HepG2 (cell line): ENCODE measurements around the gene CCDC102B. TPM values are rescaled to one million over a fixed set of nuclear protein-coding genes. Genes with fewer than 3 reads are reported as not detected.

Experiments used
- CBX5 ChIP-seq: sonication (generic); formaldehyde crosslinking; IDR thresholded peaks from 2 replicates; pipeline ENCODE4 v1.4.0; 2020; ENCODE audit warnings: missing genetic modification reagents, borderline replicate concordance
- CEBPB ChIP-seq: IDR thresholded peaks from 2 replicates; pipeline ENCODE4 v1.6.1; 2011; ENCODE audit warnings: low read depth, low read length, improper control_type of control experiment, borderline replicate concordance
- CEBPG ChIP-seq: IDR thresholded peaks from 2 replicates; pipeline ENCODE4 v1.6.1; 2016
- DMTF1 ChIP-seq: sonication (generic); formaldehyde crosslinking; IDR thresholded peaks from 2 replicates; pipeline ENCODE4 v1.4.0; 2020; ENCODE audit warnings: mild to moderate bottlenecking, missing genetic modification reagents
- GATA4 ChIP-seq: sonication (generic); IDR thresholded peaks from 2 replicates; pipeline ENCODE4 v1.6.1; 2016; ENCODE audit warnings: antibody characterized with exemption, low read depth, borderline replicate concordance
- GATAD2A ChIP-seq: IDR thresholded peaks from 2 replicates; pipeline ENCODE4 v1.6.1; 2016
- GTF3A ChIP-seq: sonication (generic); formaldehyde crosslinking; conservative IDR thresholded peaks from 2 replicates; pipeline ENCODE4 v1.4.0; 2020; ENCODE audit warnings: mild to moderate bottlenecking, missing genetic modification reagents
- HNF4A ChIP-seq: sonication (generic); formaldehyde crosslinking; IDR thresholded peaks from 2 replicates; pipeline ENCODE4 v1.4.0; 2020; ENCODE audit warnings: missing genetic modification reagents
- SMYD3 ChIP-seq: sonication (generic); formaldehyde crosslinking; IDR thresholded peaks from 2 replicates; pipeline ENCODE4 v1.8.1; 2023; ENCODE audit warnings: mild to moderate bottlenecking, missing genetic modification reagents
- SOX6 ChIP-seq, 2 experiments: fragments of 450-650 bp in 1 of 2; sonication (generic) in 1 of 2; formaldehyde crosslinking in 1 of 2; IDR thresholded peaks; 2 replicates each; pipeline versions ENCODE4 v1.4.0 to v1.6.1; 2017 to 2020; ENCODE audit warnings: antibody characterized with exemption in 1 of 2, mild to moderate bottlenecking in 1 of 2, missing genetic modification reagents in 1 of 2
- SP140L ChIP-seq: sonication (generic); formaldehyde crosslinking; IDR thresholded peaks from 2 replicates; pipeline ENCODE4 v1.4.0; 2020; ENCODE audit warnings: missing genetic modification reagents, borderline replicate concordance
- TOPORS ChIP-seq: sonication (generic); formaldehyde crosslinking; IDR thresholded peaks from 2 replicates; pipeline ENCODE4 v1.8.0; 2023; ENCODE audit warnings: mild to moderate bottlenecking, missing genetic modification reagents
- ZFP82 ChIP-seq: sonication (generic); formaldehyde crosslinking; IDR thresholded peaks from 2 replicates; pipeline ENCODE4 v1.5.1; 2020; ENCODE audit warnings: mild to moderate bottlenecking, missing genetic modification reagents, borderline replicate concordance
- ZKSCAN8 ChIP-seq: IDR thresholded peaks from 2 replicates; pipeline ENCODE4 v1.6.1; 2016; ENCODE audit warnings: borderline replicate concordance, missing genetic modification reagents, missing compliant biosample characterization
- ZNF205 ChIP-seq: IDR thresholded peaks from 2 replicates; pipeline ENCODE4 v1.6.1; 2018; ENCODE audit warnings: missing biosample characterization, missing genetic modification reagents
- ZNF337 ChIP-seq: sonication (generic); formaldehyde crosslinking; IDR thresholded peaks from 2 replicates; pipeline ENCODE4 v1.5.1; 2020; ENCODE audit warnings: missing genetic modification reagents, low read depth, mild to moderate bottlenecking, borderline replicate concordance
- ZNF468 ChIP-seq: sonication (generic); formaldehyde crosslinking; IDR thresholded peaks from 2 replicates; pipeline ENCODE4 v1.8.0; 2022; ENCODE audit warnings: mild to moderate bottlenecking, moderate library complexity, missing genetic modification reagents
- ZNF737 ChIP-seq: sonication (generic); formaldehyde crosslinking; IDR thresholded peaks from 2 replicates; pipeline ENCODE4 v1.5.0; 2020; ENCODE audit warnings: missing genetic modification reagents, mild to moderate bottlenecking, borderline replicate concordance
- polyA plus RNA-seq, 8 experiments: library from polyadenylated mRNA; depleted of rRNA in 3 of 8; stranded (reverse) in 7 of 8; unstranded in 1 of 8; fragments of >200 nt; fragmentation: Illumina TruSeq in 4 of 8; extraction: Trizol in 4 of 8; gene quantifications; 2 replicates each; pipeline versions ENCODE4 v1.2.1 to v1.2.3, GENCODE V29; 2011 to 2016; ENCODE audit warnings: low read depth in 4 of 8, missing spikeins in 1 of 8, mixed read lengths in 1 of 8; ENCODE audit not compliant: insufficient read depth in 1 of 8
- total RNA-seq, 5 experiments: library from RNA; depleted of rRNA; stranded (reverse); fragments of >200 nt; fragmentation: Illumina TruSeq; extraction: Trizol; gene quantifications; 2 replicates each; pipeline ENCODE4 v1.2.3, GENCODE V29; 2016; ENCODE audit warnings: low read depth in 1 of 5
- TF ChIP-seq, protein P1 (sequence below): sonication (generic); formaldehyde crosslinking; IDR thresholded peaks from 2 replicates; pipeline ENCODE4 v1.5.0; 2020; ENCODE audit warnings: missing genetic modification reagents
- TF ChIP-seq, protein P2 (sequence below): sonication (generic); formaldehyde crosslinking; IDR thresholded peaks from 2 replicates; pipeline ENCODE4 v1.5.1; 2020; ENCODE audit warnings: mild to moderate bottlenecking, missing genetic modification reagents, borderline replicate concordance
- TF ChIP-seq, protein P3 (sequence below): sonication (generic); formaldehyde crosslinking; IDR thresholded peaks from 2 replicates; pipeline ENCODE4 v1.4.0; 2020; ENCODE audit warnings: mild to moderate bottlenecking, missing genetic modification reagents

Gene CCDC102B
- total and polyA plus RNA-seq, 2 of the 13 experiments (the other 11 are each of a cell fraction or from before 2014, with no cell fraction given), result 2.3 to 3.7 TPM

- TF ChIP-seq DMTF1 (CRISPR knock-in tag), result no peak
- TF ChIP-seq SMYD3, result no peak
- no peak for TF ChIP-seq GTF3A (CRISPR knock-in tag)
- TF ChIP-seq SOX6 (IDR thresholded peaks at IDR 0.05), result no peak
- TF ChIP-seq SOX6 (CRISPR knock-in tag; IDR thresholded peaks at IDR 0.05), result peak; percentile 21; the same call in 1 of the 2 replicates
- no peak for TF ChIP-seq ZKSCAN8 (CRISPR knock-in tag)
- TF ChIP-seq, protein P1, sequence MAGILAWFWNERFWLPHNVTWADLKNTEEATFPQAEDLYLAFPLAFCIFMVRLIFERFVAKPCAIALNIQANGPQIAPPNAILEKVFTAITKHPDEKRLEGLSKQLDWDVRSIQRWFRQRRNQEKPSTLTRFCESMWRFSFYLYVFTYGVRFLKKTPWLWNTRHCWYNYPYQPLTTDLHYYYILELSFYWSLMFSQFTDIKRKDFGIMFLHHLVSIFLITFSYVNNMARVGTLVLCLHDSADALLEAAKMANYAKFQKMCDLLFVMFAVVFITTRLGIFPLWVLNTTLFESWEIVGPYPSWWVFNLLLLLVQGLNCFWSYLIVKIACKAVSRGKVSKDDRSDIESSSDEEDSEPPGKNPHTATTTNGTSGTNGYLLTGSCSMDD (CRISPR knock-in tag), result no peak
- 0 out of 2 replicates have a peak, but pooled peaks have one; percentile 28 for TF ChIP-seq GATAD2A (CRISPR knock-in tag)
- TF ChIP-seq GATA4, result no peak
- TF ChIP-seq, protein P2, sequence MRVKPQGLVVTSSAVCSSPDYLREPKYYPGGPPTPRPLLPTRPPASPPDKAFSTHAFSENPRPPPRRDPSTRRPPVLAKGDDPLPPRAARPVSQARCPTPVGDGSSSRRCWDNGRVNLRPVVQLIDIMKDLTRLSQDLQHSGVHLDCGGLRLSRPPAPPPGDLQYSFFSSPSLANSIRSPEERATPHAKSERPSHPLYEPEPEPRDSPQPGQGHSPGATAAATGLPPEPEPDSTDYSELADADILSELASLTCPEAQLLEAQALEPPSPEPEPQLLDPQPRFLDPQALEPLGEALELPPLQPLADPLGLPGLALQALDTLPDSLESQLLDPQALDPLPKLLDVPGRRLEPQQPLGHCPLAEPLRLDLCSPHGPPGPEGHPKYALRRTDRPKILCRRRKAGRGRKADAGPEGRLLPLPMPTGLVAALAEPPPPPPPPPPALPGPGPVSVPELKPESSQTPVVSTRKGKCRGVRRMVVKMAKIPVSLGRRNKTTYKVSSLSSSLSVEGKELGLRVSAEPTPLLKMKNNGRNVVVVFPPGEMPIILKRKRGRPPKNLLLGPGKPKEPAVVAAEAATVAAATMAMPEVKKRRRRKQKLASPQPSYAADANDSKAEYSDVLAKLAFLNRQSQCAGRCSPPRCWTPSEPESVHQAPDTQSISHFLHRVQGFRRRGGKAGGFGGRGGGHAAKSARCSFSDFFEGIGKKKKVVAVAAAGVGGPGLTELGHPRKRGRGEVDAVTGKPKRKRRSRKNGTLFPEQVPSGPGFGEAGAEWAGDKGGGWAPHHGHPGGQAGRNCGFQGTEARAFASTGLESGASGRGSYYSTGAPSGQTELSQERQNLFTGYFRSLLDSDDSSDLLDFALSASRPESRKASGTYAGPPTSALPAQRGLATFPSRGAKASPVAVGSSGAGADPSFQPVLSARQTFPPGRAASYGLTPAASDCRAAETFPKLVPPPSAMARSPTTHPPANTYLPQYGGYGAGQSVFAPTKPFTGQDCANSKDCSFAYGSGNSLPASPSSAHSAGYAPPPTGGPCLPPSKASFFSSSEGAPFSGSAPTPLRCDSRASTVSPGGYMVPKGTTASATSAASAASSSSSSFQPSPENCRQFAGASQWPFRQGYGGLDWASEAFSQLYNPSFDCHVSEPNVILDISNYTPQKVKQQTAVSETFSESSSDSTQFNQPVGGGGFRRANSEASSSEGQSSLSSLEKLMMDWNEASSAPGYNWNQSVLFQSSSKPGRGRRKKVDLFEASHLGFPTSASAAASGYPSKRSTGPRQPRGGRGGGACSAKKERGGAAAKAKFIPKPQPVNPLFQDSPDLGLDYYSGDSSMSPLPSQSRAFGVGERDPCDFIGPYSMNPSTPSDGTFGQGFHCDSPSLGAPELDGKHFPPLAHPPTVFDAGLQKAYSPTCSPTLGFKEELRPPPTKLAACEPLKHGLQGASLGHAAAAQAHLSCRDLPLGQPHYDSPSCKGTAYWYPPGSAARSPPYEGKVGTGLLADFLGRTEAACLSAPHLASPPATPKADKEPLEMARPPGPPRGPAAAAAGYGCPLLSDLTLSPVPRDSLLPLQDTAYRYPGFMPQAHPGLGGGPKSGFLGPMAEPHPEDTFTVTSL (CRISPR knock-in tag), result 0 out of 2 replicates have a peak, but pooled peaks have one; percentile 20
- TF ChIP-seq, protein P3, sequence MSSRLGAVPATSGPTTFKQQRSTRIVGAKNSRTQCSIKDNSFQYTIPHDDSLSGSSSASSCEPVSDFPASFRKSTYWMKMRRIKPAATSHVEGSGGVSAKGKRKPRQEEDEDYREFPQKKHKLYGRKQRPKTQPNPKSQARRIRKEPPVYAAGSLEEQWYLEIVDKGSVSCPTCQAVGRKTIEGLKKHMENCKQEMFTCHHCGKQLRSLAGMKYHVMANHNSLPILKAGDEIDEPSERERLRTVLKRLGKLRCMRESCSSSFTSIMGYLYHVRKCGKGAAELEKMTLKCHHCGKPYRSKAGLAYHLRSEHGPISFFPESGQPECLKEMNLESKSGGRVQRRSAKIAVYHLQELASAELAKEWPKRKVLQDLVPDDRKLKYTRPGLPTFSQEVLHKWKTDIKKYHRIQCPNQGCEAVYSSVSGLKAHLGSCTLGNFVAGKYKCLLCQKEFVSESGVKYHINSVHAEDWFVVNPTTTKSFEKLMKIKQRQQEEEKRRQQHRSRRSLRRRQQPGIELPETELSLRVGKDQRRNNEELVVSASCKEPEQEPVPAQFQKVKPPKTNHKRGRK (CRISPR knock-in tag), result no peak
- TF ChIP-seq HNF4A (CRISPR knock-in tag), result peak; percentile 53
- no peak for TF ChIP-seq ZNF205 (CRISPR knock-in tag)
- peak; percentile 24; the same call in 1 of the 2 replicates for TF ChIP-seq CEBPG (CRISPR knock-in tag)
- no peak for TF ChIP-seq ZNF468
- TF ChIP-seq ZFP82 (CRISPR knock-in tag), result no peak
- TF ChIP-seq CBX5 (CRISPR knock-in tag), result no peak
- no peak for TF ChIP-seq SP140L (CRISPR knock-in tag)
- TF ChIP-seq CEBPB, result peak; percentile 48; the same call in 1 of the 2 replicates
- no peak for TF ChIP-seq ZNF337 (CRISPR knock-in tag)
- TF ChIP-seq TOPORS (CRISPR knock-in tag), result no peak
- no peak for TF ChIP-seq ZNF737 (CRISPR knock-in tag)
Measured at GRCh38 chr18:68919900-68920299, 122.0 kb downstream of the CCDC102B start (continued).
